Bronchial epithelial cell (primary cell): ENCODE results near the gene SFT2D2. TPM values are rescaled to one million over a fixed set of nuclear protein-coding genes. Genes with fewer than 3 reads are reported as not detected.
A peak's percentile ranks its signal among the peaks of the same experiment; 100 is the strongest.

Experiments used
- DNase-seq: peaks from one replicate; pipeline ENCODE4 v3.0.0-alpha.2; 2010; ENCODE audit warnings: low read depth
- FAIRE-seq: peaks from 2 replicates; lab custom pipeline; 2011; peaks lifted over from hg19 to GRCh38; lab: Jason Lieb, UNC
- H3K27me3 ChIP-seq: 2 replicates; pipeline ENCODE4 v1.5.1; 2011; ENCODE audit warnings: low read length; ENCODE audit not compliant: control insufficient read depth, insufficient read depth
- H3K36me3 ChIP-seq: 2 replicates; pipeline ENCODE4 v1.5.1; 2011; ENCODE audit warnings: low read length; ENCODE audit not compliant: control insufficient read depth, insufficient read depth
- H3K4me3 ChIP-seq: 2 replicates; pipeline ENCODE4 v1.5.1; 2011; ENCODE audit warnings: mild to moderate bottlenecking, low read depth, low read length, control low read depth
- CTCF ChIP-seq: IDR thresholded peaks from 2 replicates; pipeline ENCODE4 v1.5.1; 2011; ENCODE audit warnings: mild to moderate bottlenecking, moderate library complexity, low read length, control low read depth, inconsistent platforms; ENCODE audit not compliant: insufficient read depth, severe bottlenecking
- total RNA-seq: library from RNA; depleted of rRNA; stranded (reverse); fragments of >200 nt; gene quantifications from 2 replicates; pipeline ENCODE4 v1.2.1, GENCODE V29; 2014

The SFT2D2 gene
- total RNA-seq, 1 donor from 2014 or later: 22.4 TPM

- DNase-seq (no peak), FAIRE-seq (no peak)
- H3K4me3 ChIP-seq: no peak overlapping the region
- no peaks in the 10 kb centered on the region for H3K27me3 ChIP-seq
- no peak for TF ChIP-seq CTCF
- peaks cover 1% of the 10 kb centered on the region for H3K36me3 ChIP-seq
These were observed 34.6 kb downstream of the SFT2D2 start for GRCh38 chr1:168260393-168260792.

GRCh38 chr1:168261390-168261789, 35.6 kb downstream of the SFT2D2 start:
- FAIRE-seq (no peak), DNase-seq (peak; percentile 80)
- TF ChIP-seq CTCF: no peak

GRCh38 chr1:168263130-168263529, 37.3 kb downstream of the SFT2D2 start:
- DNase-seq (no peak), FAIRE-seq (no peak)
- TF ChIP-seq CTCF: no peak
- H3K4me3 ChIP-seq: no peak overlapping the region
- H3K27me3 ChIP-seq: no peaks in the 10 kb centered on the region
- peaks cover 1% of the 10 kb centered on the region for H3K36me3 ChIP-seq

More at GRCh38 chr1:168261390-168261789, 35.6 kb downstream of the SFT2D2 start:
- Histone ChIP-seq H3K27me3 (no peaks in the 10 kb centered on the region), H3K36me3 (peaks cover 1% of the 10 kb centered on the region), H3K4me3 (no peak overlapping the region)

GRCh38 chr1:168264296-168264695, 38.5 kb downstream of the SFT2D2 start:
- Histone ChIP-seq H3K36me3 (peaks cover 1% of the 10 kb centered on the region), H3K27me3 (no peaks in the 10 kb centered on the region), H3K4me3 (no peak overlapping the region)
- DNase-seq (no peak), FAIRE-seq (no peak)
- no peak for TF ChIP-seq CTCF

- TF ChIP-seq CTCF: no peak
- H3K36me3 ChIP-seq: peaks cover 1% of the 10 kb centered on the region
- no peak overlapping the region for H3K4me3 ChIP-seq
- no peak for DNase-seq
- no peaks in the 10 kb centered on the region for H3K27me3 ChIP-seq
- no peak for FAIRE-seq
These were observed 39.8 kb downstream of the SFT2D2 start for GRCh38 chr1:168265596-168265995.

GRCh38 chr1:168266644-168267186, 40.9 kb downstream of the SFT2D2 start:
- H3K4me3 ChIP-seq: no peak overlapping the region

More at GRCh38 chr1:168266644-168267186, 40.9 kb downstream of the SFT2D2 start:
- Histone ChIP-seq H3K27me3 (no peaks in the 10 kb centered on the region), H3K36me3 (peaks cover 1% of the 10 kb centered on the region)
- FAIRE-seq: no peak
- DNase-seq: peak; percentile 14
- no peak for TF ChIP-seq CTCF
